ENCODE results near the gene PAGE4.

Gene PAGE4

DNA sequence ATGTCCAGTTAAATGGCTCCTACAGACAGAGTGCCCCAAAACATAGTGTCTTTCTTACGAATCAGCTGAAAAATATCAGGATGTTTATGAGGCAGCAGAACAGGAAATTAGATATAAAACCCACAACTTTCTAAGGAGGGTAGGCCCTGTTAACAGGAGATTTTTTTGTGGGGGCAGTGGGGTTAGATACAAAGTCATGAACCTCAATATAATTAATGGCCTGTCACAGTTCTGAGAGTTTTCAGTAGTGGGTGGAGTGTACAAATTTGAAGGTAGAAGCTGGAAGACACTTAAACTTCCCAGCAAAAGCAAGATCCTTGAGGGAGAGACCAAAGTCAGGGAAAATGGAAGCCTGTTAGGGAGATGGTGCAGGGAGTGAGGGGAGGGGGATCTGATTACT is 17.4 kb downstream of the PAGE4 start:
- H2AFZ ChIP-seq (ENCODE audit: low read depth, low read length, severe bottlenecking), result no peak overlapping the region

GRCh38 chrX:49848275-49848674 is 19.2 kb downstream of the PAGE4 start:
- Histone ChIP-seq H3K9ac (ENCODE audit: low read length) (no peak overlapping the region), H3K9me2 (replicated peaks; ENCODE audit: insufficient read depth, low read length) (no peaks in the 10 kb centered on the region), H3K27ac (ENCODE audit: low read depth, low read length) (no peak overlapping the region), H2AFZ (ENCODE audit: low read depth, low read length, severe bottlenecking) (no peak overlapping the region), H3K36me3 (ENCODE audit: low read length) (no peaks in the 10 kb centered on the region), H3K4me2 (ENCODE audit: low read depth, low read length, poor library complexity, severe bottlenecking) (no peak overlapping the region), H3F3A (ENCODE audit: insufficient read depth) (no peaks in the 10 kb centered on the region), H3K27me3 (ENCODE audit: low read length) (no peaks in the 10 kb centered on the region), H3K4me3 (ENCODE audit: insufficient read depth, low read length, poor library complexity, severe bottlenecking) (no peak overlapping the region), H4K20me1 (ENCODE audit: low read depth, low read length) (no peaks in the 10 kb centered on the region), H3K9me3 (ENCODE audit: insufficient read depth, low read length) (no peaks in the 10 kb centered on the region), H3K79me2 (ENCODE audit: insufficient read depth, low read length) (no peaks in the 10 kb centered on the region)
- no peak for TF ChIP-seq EZH2phosphoT487 (conservative IDR thresholded peaks at IDR 0.05; ENCODE audit: low read length)
- TF ChIP-seq, protein P1, sequence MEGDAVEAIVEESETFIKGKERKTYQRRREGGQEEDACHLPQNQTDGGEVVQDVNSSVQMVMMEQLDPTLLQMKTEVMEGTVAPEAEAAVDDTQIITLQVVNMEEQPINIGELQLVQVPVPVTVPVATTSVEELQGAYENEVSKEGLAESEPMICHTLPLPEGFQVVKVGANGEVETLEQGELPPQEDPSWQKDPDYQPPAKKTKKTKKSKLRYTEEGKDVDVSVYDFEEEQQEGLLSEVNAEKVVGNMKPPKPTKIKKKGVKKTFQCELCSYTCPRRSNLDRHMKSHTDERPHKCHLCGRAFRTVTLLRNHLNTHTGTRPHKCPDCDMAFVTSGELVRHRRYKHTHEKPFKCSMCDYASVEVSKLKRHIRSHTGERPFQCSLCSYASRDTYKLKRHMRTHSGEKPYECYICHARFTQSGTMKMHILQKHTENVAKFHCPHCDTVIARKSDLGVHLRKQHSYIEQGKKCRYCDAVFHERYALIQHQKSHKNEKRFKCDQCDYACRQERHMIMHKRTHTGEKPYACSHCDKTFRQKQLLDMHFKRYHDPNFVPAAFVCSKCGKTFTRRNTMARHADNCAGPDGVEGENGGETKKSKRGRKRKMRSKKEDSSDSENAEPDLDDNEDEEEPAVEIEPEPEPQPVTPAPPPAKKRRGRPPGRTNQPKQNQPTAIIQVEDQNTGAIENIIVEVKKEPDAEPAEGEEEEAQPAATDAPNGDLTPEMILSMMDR (IDR thresholded peaks at IDR 0.05; ENCODE audit: insufficient read depth, low read length, poor library complexity, severe bottlenecking), result no peak

More for the DNA sequence above, 17.4 kb downstream of the PAGE4 start:
- TF ChIP-seq EZH2phosphoT487 (conservative IDR thresholded peaks at IDR 0.05; ENCODE audit: low read length), result no peak
- TF ChIP-seq, protein P1 (IDR thresholded peaks at IDR 0.05; ENCODE audit: insufficient read depth, low read length, poor library complexity, severe bottlenecking), result no peak
- no peak overlapping the region for H3K27ac ChIP-seq (ENCODE audit: low read depth, low read length)
- no peaks in the 10 kb centered on the region for H3K9me2 ChIP-seq (replicated peaks; ENCODE audit: insufficient read depth, low read length)
- no peak overlapping the region for H3K4me3 ChIP-seq (ENCODE audit: insufficient read depth, low read length, poor library complexity, severe bottlenecking)
- H3K36me3 ChIP-seq (ENCODE audit: low read length), result no peaks in the 10 kb centered on the region
- no peaks in the 10 kb centered on the region for H4K20me1 ChIP-seq (ENCODE audit: low read depth, low read length)
- H3F3A ChIP-seq (ENCODE audit: insufficient read depth), result no peaks in the 10 kb centered on the region
- no peaks in the 10 kb centered on the region for H3K9me3 ChIP-seq (ENCODE audit: insufficient read depth, low read length)
- H3K27me3 ChIP-seq (ENCODE audit: low read length), result no peaks in the 10 kb centered on the region
- no peaks in the 10 kb centered on the region for H3K79me2 ChIP-seq (ENCODE audit: insufficient read depth, low read length)
- H3K9ac ChIP-seq (ENCODE audit: low read length), result no peak overlapping the region
- no peak overlapping the region for H3K4me2 ChIP-seq (ENCODE audit: low read depth, low read length, poor library complexity, severe bottlenecking)

GRCh38 chrX:49850028-49850427 is 20.9 kb downstream of the PAGE4 start:
- no peaks in the 10 kb centered on the region for H4K20me1 ChIP-seq (ENCODE audit: low read depth, low read length)
- no peaks in the 10 kb centered on the region for H3K9me2 ChIP-seq (replicated peaks; ENCODE audit: insufficient read depth, low read length)
- H3K4me3 ChIP-seq (ENCODE audit: insufficient read depth, low read length, poor library complexity, severe bottlenecking), result no peak overlapping the region
- no peak overlapping the region for H3K9ac ChIP-seq (ENCODE audit: low read length)
- H3F3A ChIP-seq (ENCODE audit: insufficient read depth), result no peaks in the 10 kb centered on the region
- no peaks in the 10 kb centered on the region for H3K36me3 ChIP-seq (ENCODE audit: low read length)
- no peak overlapping the region for H3K27ac ChIP-seq (ENCODE audit: low read depth, low read length)
- H3K4me2 ChIP-seq (ENCODE audit: low read depth, low read length, poor library complexity, severe bottlenecking), result no peak overlapping the region
- no peak overlapping the region for H2AFZ ChIP-seq (ENCODE audit: low read depth, low read length, severe bottlenecking)
- no peaks in the 10 kb centered on the region for H3K27me3 ChIP-seq (ENCODE audit: low read length)
- TF ChIP-seq, protein P1 (IDR thresholded peaks at IDR 0.05; ENCODE audit: insufficient read depth, low read length, poor library complexity, severe bottlenecking), result no peak
- no peak for TF ChIP-seq EZH2phosphoT487 (conservative IDR thresholded peaks at IDR 0.05; ENCODE audit: low read length)
- H3K79me2 ChIP-seq (ENCODE audit: insufficient read depth, low read length), result no peaks in the 10 kb centered on the region
- no peaks in the 10 kb centered on the region for H3K9me3 ChIP-seq (ENCODE audit: insufficient read depth, low read length)
